ENCODE measurements around the gene EWSR1. TPM values are rescaled to one million over a fixed set of nuclear protein-coding genes. Genes with fewer than 3 reads are reported as not detected.
A peak's percentile ranks its signal among the peaks of the same experiment; 100 is the strongest.

EWSR1 gene
- total and polyA plus RNA-seq, 7 experiments from 2014 or later: 189 to 366 (median 263) TPM

DNA sequence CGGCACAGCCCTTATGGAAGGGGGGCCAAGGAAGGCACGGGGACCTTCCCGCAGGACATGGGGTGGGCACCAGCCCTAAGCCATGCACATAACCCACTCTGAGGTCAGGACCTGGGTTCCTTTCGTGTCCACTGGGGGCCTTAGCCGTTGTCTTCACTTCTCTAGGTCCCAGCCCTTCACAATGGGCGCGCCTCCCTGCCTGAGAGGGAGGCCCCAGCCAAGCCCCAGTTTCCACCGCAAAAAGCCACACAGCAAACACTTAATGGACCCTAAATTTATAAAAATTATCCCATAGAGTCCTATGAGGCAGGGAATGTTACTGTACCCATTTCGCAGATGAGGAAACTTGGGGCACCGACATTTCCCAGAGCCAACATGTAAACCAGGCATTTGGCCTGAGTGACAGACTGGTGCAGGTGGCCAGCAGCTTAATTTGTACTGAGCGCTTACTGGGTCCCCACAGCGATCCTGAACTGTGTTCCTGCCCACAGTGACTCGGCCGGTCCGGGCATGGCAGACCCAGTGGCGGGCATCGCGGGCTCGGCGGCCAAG, 39.6 kb downstream of the EWSR1 start:
- Mint-ChIP-seq H3K27me3 (peaks cover 13 to 28% (median 21%) of the 10 kb centered on the region in 5 donors), H3K4me1 (peaks cover 7 to 23% (median 13%) of the 10 kb centered on the region in 7 donors), H3K4me3 (peak overlapping the region; percentile 72 to 93 (median 85)), H3K36me3 (no peaks in the 10 kb centered on the region), H3K9me3 (peaks cover 0 to 1% (median 0%) of the 10 kb centered on the region in 11 donors), H3K27ac (no peak overlapping the region)
- Histone ChIP-seq H3K9me3 (ENCODE audit: control insufficient read depth in 2 of 3, low read length in 3 of 3) (no peaks in the 10 kb centered on the region), H3K36me3 (ENCODE audit: control insufficient read depth in 2 of 3, insufficient read depth in 3 of 3, low read length in 3 of 3) (no peaks in the 10 kb centered on the region), H3K4me1 (ENCODE audit: control insufficient read depth in 2 of 2, insufficient read depth in 2 of 2, low read length in 2 of 2) (peaks cover 3 to 10% of the 10 kb centered on the region in 2 donors), H3K27me3 (ENCODE audit: control insufficient read depth in 2 of 2, insufficient read depth in 2 of 2, low read length in 2 of 2) (peaks cover 0 to 12% of the 10 kb centered on the region in 2 donors), H3K27ac (ENCODE audit: low read depth, low read length) (no peak overlapping the region), H3K4me3 (ENCODE audit: low read length) (no peak overlapping the region)
- intact Hi-C loops (cut with micrococcal nuclease): loop anchor here in 1 of 2 donors (2.0 to 5.0 kb wide), 2 partner anchors 39 to 110 kb away; partner anchors contain the start of gene EWSR1
- ATAC-seq (no peak), DNase-seq (no peak)
- ChIA-PET POLR2A (no interaction called here), CTCF (no interaction called here)

DNA sequence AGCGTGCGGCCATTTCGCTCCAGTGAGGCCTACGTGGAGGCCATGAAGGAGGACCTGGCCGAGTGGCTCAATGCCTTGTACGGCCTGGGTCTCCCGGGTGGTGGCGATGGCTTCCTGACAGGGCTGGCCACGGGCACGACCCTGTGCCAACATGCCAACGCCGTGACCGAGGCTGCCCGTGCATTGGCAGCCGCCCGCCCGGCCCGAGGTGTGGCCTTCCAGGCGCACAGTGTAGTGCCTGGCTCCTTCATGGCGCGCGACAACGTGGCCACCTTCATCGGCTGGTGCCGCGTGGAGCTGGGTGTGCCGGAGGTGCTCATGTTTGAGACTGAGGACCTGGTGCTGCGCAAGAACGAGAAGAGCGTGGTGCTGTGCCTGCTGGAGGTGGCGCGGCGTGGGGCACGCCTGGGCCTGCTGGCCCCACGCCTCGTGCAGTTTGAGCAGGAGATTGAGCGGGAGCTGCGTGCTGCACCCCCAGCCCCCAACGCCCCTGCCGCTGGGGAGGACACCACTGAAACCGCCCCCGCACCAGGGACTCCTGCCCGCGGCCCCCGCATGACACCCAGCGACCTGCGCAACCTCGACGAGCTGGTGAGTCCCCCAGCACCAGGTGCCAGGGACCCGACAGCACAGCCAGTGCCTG, 40.2 kb downstream of the EWSR1 start:
- H3K27ac ChIP-seq (ENCODE audit: low read depth, low read length): no peak overlapping the region
- intact Hi-C loops (cut with micrococcal nuclease): loop anchor here in 1 of 2 donors (5.0 kb wide), 1 partner anchor 109 kb away; no protein-coding TSS in a partner anchor
- H3K4me1 Mint-ChIP-seq: peaks cover 7 to 23% (median 18%) of the 10 kb centered on the region in 7 donors
- H3K27me3 Mint-ChIP-seq: peaks cover 19 to 34% (median 25%) of the 10 kb centered on the region in 5 donors
- peaks cover 0 to 1% (median 0%) of the 10 kb centered on the region in 11 donors for H3K9me3 Mint-ChIP-seq
- H3K27me3 ChIP-seq (ENCODE audit: control insufficient read depth in 2 of 2, insufficient read depth in 2 of 2, low read length in 2 of 2): peaks cover 0 to 16% of the 10 kb centered on the region in 2 donors
- ATAC-seq (no peak), DNase-seq (no peak)
- peaks cover 3 to 10% of the 10 kb centered on the region in 2 donors for H3K4me1 ChIP-seq (ENCODE audit: control insufficient read depth in 2 of 2, insufficient read depth in 2 of 2, low read length in 2 of 2)
- ChIA-PET CTCF (no interaction called here), POLR2A (no interaction called here)
- peak overlapping the region in 3 of 10 donors; percentile 5 to 33 (median 9) for H3K4me3 Mint-ChIP-seq
- no peaks in the 10 kb centered on the region for H3K9me3 ChIP-seq (ENCODE audit: control insufficient read depth in 2 of 3, low read length in 3 of 3)
- peak overlapping the region in 1 of 9 donors; percentile 31 for H3K27ac Mint-ChIP-seq
- no peak overlapping the region for H3K4me3 ChIP-seq (ENCODE audit: low read length)
- no peaks in the 10 kb centered on the region for H3K36me3 Mint-ChIP-seq
- no peaks in the 10 kb centered on the region for H3K36me3 ChIP-seq (ENCODE audit: control insufficient read depth in 2 of 3, insufficient read depth in 3 of 3, low read length in 3 of 3)

DNA sequence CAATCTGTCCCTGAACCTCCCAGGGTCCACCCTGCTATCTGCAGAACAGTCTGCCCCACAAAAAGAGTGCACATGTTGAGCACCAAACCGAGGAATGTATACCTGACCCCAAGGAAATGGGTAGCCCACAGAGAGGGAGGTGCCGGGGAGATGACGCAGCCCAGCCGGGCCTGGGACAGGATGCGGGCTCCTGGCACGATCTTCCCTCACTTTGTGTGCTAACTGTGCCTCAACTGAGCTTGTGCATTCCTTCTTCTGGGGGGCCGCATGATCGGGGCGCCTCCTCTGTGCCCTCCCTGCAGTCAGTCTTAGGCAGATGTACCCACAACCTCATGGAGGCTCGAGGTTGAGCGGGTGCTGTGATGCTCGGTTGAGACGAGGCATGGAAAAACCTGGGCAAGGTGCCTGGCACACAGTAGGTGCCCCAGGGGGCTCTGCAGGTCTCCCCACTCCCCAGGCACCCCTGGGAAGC, 40.8 kb downstream of the EWSR1 start:
- Histone ChIP-seq H3K27ac (ENCODE audit: low read depth, low read length) (no peak overlapping the region), H3K9me3 (ENCODE audit: control insufficient read depth in 2 of 3, low read length in 3 of 3) (no peaks in the 10 kb centered on the region), H3K27me3 (ENCODE audit: control insufficient read depth in 2 of 2, insufficient read depth in 2 of 2, low read length in 2 of 2) (peaks cover 0 to 22% of the 10 kb centered on the region in 2 donors), H3K36me3 (ENCODE audit: control insufficient read depth in 2 of 3, insufficient read depth in 3 of 3, low read length in 3 of 3) (no peaks in the 10 kb centered on the region), H3K4me3 (ENCODE audit: low read length) (no peak overlapping the region), H3K4me1 (ENCODE audit: control insufficient read depth in 2 of 2, insufficient read depth in 2 of 2, low read length in 2 of 2) (peaks cover 3 to 11% of the 10 kb centered on the region in 2 donors)
- Mint-ChIP-seq H3K36me3 (no peaks in the 10 kb centered on the region), H3K9me3 (peaks cover 0 to 1% (median 0%) of the 10 kb centered on the region in 11 donors), H3K4me3 (peak overlapping the region in 6 of 10 donors; percentile 5 to 45 (median 18)), H3K27ac (peak overlapping the region in 2 of 9 donors; percentile 13 to 48), H3K27me3 (peaks cover 24 to 40% (median 29%) of the 10 kb centered on the region in 5 donors), H3K4me1 (peaks cover 11 to 24% (median 22%) of the 10 kb centered on the region in 7 donors)
- ChIA-PET CTCF (no interaction called here), POLR2A (no interaction called here)
- intact Hi-C loops (cut with micrococcal nuclease): loop anchor here in 1 of 2 donors (5.0 kb wide), 1 partner anchor 108 kb away; no protein-coding TSS in a partner anchor
- ATAC-seq (no peak), DNase-seq (peak in 1 of 9 donors; percentile 16)

DNA sequence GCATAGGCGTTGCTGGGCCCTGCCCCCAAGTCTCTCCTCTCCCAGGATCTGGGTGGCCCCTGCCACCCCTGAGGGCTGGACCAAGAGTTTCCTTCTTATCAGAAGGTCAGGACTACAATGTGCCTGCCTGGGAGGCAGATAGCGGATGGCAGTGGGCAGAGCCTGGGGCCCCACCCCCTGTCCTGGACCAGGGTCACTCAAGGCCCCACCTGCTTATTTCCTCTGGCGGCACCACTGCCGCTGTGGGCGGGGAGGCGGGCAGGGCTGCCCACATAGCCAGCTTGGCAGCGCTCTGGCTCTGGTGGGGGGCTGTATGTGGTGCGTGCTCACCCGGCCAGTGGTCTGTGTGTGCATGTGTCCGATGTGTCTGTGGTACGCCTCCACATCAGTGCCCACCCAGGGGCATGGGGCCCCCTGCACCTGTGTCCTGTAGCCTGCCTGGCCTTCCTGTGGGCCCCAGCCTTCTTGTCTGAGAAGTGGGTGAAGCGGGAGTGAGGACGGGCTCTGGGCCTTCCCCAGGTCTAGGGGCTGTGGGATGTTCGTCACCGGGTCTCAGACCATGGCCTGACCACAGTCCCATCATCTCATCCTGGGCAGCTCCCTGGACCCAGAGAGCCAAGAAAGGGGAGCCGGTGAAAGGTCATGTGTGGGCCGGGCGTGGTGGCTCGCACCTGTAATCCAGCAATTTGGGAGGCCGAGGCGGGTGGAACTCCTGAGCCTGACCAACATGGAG, 41.4 kb downstream of the EWSR1 start:
- ATAC-seq (no peak), DNase-seq (no peak)
- peaks cover 31 to 42% (median 35%) of the 10 kb centered on the region in 5 donors for H3K27me3 Mint-ChIP-seq
- POLR2A ChIA-PET: no interaction called here
- peak overlapping the region in 1 of 10 donors; percentile 21 for H3K4me3 Mint-ChIP-seq
- Histone ChIP-seq H3K27ac (ENCODE audit: low read depth, low read length) (no peak overlapping the region), H3K4me3 (ENCODE audit: low read length) (no peak overlapping the region), H3K36me3 (ENCODE audit: control insufficient read depth in 2 of 3, insufficient read depth in 3 of 3, low read length in 3 of 3) (no peaks in the 10 kb centered on the region), H3K9me3 (ENCODE audit: control insufficient read depth in 2 of 3, low read length in 3 of 3) (no peaks in the 10 kb centered on the region), H3K4me1 (ENCODE audit: control insufficient read depth in 2 of 2, insufficient read depth in 2 of 2, low read length in 2 of 2) (peaks cover 3 to 18% of the 10 kb centered on the region in 2 donors), H3K27me3 (ENCODE audit: control insufficient read depth in 2 of 2, insufficient read depth in 2 of 2, low read length in 2 of 2) (peaks cover 0 to 28% of the 10 kb centered on the region in 2 donors)
- H3K27ac Mint-ChIP-seq: peak overlapping the region in 1 of 9 donors; percentile 18
- H3K36me3 Mint-ChIP-seq: no peaks in the 10 kb centered on the region
- CTCF ChIA-PET: no interaction called here
- H3K4me1 Mint-ChIP-seq: peaks cover 18 to 31% (median 28%) of the 10 kb centered on the region in 7 donors
- peaks cover 0 to 3% (median 0%) of the 10 kb centered on the region in 11 donors for H3K9me3 Mint-ChIP-seq
- intact Hi-C loops (cut with micrococcal nuclease): loop anchor here in 1 of 2 donors (5.0 kb wide), 1 partner anchor 108 kb away; no protein-coding TSS in a partner anchor

DNA sequence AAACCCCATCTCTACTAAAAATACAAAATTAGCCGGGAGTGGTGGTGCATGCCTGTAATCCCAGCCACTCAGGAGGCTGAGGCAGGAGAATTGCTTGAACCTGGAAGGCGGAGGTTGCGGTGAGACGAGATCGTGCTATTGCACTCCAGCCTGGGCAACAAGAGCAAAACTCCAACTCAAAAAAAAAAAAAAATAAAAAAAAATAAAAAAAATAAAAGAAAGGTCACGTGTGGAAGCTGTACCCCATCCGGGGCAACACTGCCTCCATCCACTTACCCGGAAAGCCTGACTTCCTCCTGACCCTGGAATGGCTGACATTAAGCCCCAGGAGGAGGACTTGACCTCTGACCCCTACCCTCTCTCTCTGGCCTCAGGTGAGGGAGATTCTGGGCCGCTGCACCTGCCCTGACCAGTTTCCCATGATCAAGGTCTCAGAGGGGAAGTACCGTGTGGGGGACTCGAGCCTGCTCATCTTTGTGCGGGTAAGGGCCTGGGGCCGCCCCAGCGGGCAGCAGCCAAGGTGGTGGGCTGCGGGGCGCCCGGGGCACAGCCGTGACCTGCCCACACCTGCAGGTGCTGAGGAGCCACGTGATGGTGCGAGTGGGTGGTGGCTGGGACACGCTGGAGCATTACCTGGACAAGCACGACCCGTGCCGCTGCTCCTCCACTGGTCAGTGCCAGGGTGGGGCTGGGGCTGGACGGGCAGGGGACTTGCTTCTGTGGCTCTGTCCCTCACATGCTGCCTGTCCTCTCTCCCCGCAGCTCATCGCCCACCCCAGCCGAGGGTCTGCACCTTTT, 42.2 kb downstream of the EWSR1 start:
- no peak for DNase-seq
- Histone ChIP-seq H3K27ac (ENCODE audit: low read depth, low read length) (no peak overlapping the region), H3K36me3 (ENCODE audit: control insufficient read depth in 2 of 3, insufficient read depth in 3 of 3, low read length in 3 of 3) (no peaks in the 10 kb centered on the region), H3K4me3 (ENCODE audit: low read length) (no peak overlapping the region), H3K9me3 (ENCODE audit: control insufficient read depth in 2 of 3, low read length in 3 of 3) (no peaks in the 10 kb centered on the region), H3K27me3 (ENCODE audit: control insufficient read depth in 2 of 2, insufficient read depth in 2 of 2, low read length in 2 of 2) (peaks cover 0 to 29% of the 10 kb centered on the region in 2 donors), H3K4me1 (ENCODE audit: control insufficient read depth in 2 of 2, insufficient read depth in 2 of 2, low read length in 2 of 2) (peaks cover 3 to 23% of the 10 kb centered on the region in 2 donors)
- peak overlapping the region in 1 of 10 donors; percentile 21 for H3K4me3 Mint-ChIP-seq
- peaks cover 33 to 42% (median 34%) of the 10 kb centered on the region in 5 donors for H3K27me3 Mint-ChIP-seq
- peaks cover 20 to 33% (median 30%) of the 10 kb centered on the region in 7 donors for H3K4me1 Mint-ChIP-seq
- no peak overlapping the region for H3K27ac Mint-ChIP-seq
- ChIA-PET CTCF (no interaction called here), POLR2A (no interaction called here)
- H3K36me3 Mint-ChIP-seq: no peaks in the 10 kb centered on the region
- ATAC-seq: no peak
- peaks cover 0 to 3% (median 0%) of the 10 kb centered on the region in 11 donors for H3K9me3 Mint-ChIP-seq
- intact Hi-C loops (cut with micrococcal nuclease): no loop called here

DNA sequence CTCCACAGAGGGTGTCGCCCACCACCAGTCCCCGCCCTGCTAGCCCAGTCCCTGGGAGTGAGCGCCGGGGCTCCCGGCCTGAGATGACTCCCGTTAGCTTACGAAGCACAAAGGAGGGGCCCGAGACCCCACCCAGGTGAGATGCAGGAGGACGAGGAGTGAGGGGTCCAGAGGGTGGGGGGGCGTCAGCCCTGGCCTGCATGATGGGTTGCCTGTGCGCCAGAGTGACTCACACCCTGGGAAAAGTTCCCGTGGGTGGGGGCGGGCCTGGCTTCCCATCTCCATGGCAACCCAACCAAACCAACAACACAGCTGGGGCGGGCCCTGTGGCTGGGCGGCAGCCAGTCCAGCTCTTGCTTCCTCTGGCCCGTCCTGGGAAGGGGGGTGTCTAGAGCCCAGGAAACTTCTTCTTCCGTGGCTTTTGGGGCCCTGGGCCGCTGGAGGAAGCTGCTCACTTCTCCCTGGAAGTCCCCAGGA, 42.8 kb downstream of the EWSR1 start:
- Histone ChIP-seq H3K4me3 (ENCODE audit: low read length) (no peak overlapping the region), H3K27ac (ENCODE audit: low read depth, low read length) (no peak overlapping the region), H3K9me3 (ENCODE audit: control insufficient read depth in 2 of 3, low read length in 3 of 3) (no peaks in the 10 kb centered on the region), H3K4me1 (ENCODE audit: control insufficient read depth in 2 of 2, insufficient read depth in 2 of 2, low read length in 2 of 2) (peaks cover 3 to 21% of the 10 kb centered on the region in 2 donors), H3K36me3 (ENCODE audit: control insufficient read depth in 2 of 3, insufficient read depth in 3 of 3, low read length in 3 of 3) (no peaks in the 10 kb centered on the region), H3K27me3 (ENCODE audit: control insufficient read depth in 2 of 2, insufficient read depth in 2 of 2, low read length in 2 of 2) (peaks cover 0 to 28% of the 10 kb centered on the region in 2 donors)
- ChIA-PET CTCF (no interaction called here), POLR2A (no interaction called here)
- Mint-ChIP-seq H3K9me3 (peaks cover 0 to 2% (median 0%) of the 10 kb centered on the region in 11 donors), H3K36me3 (no peaks in the 10 kb centered on the region), H3K4me1 (peaks cover 20 to 32% (median 25%) of the 10 kb centered on the region in 7 donors), H3K27ac (no peak overlapping the region), H3K27me3 (peaks cover 28 to 41% (median 34%) of the 10 kb centered on the region in 5 donors), H3K4me3 (no peak overlapping the region)
- ATAC-seq: peak; percentile 83
- intact Hi-C loops (cut with micrococcal nuclease): no loop called here
- peak in 3 of 9 donors; percentile 25 to 84 (median 32) for DNase-seq
